ENCODE data around the gene COPZ1. TPM values are rescaled to one million over a fixed set of nuclear protein-coding genes. Genes with fewer than 3 reads are reported as not detected.

The COPZ1 gene
- total RNA-seq, 1 donor from 2014 or later = 130 TPM

DNA sequence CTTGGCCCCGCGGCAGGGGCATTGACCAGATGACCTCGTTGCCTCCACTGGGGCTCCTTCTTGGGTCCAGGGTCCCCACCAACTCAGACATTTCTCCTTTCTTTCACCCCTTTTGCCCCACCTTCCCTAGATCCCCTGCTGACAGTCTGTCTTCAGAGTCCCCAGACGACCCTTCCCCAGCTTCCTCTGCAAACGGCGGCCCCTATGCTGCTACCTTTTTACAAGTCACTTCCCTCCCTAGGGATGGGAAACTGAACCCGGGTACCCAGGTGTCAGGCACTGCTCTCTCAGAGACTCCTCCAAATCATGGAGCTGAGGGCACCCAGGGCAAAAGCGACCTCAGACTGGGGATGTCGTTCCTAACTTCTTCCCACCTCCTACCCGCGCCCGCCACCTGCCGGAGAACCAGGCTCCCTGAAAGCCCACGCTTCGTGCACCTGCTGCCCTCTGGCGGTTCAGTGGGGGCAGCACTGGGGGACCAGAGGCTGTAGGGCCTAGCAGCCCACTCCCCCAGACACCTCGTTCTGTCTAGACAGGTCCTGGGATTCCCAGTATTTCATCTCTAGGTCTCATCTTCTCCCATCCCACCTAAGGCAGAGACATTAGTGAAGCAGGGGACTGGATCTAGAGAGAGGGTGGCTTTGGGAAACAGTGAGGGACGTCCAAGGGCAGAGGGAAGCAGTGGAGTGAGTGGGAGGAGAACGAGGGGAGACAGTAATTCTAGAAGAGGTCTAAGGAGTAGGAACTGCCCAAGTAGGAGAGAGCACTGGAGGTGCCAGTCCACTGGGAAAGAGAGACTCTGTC lies 54.7 kb downstream of the COPZ1 start:
- peak overlapping the region; percentile 37 for H3K27ac Mint-ChIP-seq (ENCODE audit: unreplicated experiment)
- TF ChIP-seq, protein P1, sequence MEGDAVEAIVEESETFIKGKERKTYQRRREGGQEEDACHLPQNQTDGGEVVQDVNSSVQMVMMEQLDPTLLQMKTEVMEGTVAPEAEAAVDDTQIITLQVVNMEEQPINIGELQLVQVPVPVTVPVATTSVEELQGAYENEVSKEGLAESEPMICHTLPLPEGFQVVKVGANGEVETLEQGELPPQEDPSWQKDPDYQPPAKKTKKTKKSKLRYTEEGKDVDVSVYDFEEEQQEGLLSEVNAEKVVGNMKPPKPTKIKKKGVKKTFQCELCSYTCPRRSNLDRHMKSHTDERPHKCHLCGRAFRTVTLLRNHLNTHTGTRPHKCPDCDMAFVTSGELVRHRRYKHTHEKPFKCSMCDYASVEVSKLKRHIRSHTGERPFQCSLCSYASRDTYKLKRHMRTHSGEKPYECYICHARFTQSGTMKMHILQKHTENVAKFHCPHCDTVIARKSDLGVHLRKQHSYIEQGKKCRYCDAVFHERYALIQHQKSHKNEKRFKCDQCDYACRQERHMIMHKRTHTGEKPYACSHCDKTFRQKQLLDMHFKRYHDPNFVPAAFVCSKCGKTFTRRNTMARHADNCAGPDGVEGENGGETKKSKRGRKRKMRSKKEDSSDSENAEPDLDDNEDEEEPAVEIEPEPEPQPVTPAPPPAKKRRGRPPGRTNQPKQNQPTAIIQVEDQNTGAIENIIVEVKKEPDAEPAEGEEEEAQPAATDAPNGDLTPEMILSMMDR (IDR thresholded peaks at IDR 0.05; ENCODE audit: unreplicated experiment) = peak; percentile 96
- peaks cover 24% of the 10 kb centered on the region for H3K36me3 Mint-ChIP-seq (ENCODE audit: low read depth, unreplicated experiment)
- peaks cover 23% of the 10 kb centered on the region for H3K4me1 Mint-ChIP-seq (ENCODE audit: unreplicated experiment)
- peaks cover 12% of the 10 kb centered on the region for H3K27me3 Mint-ChIP-seq (ENCODE audit: unreplicated experiment)
- H3K9me3 Mint-ChIP-seq (ENCODE audit: unreplicated experiment) = no peaks in the 10 kb centered on the region
- peak overlapping the region; percentile 82 for H3K4me3 Mint-ChIP-seq (ENCODE audit: unreplicated experiment)
- peak; percentile 99 for DNase-seq (ENCODE audit: low spot score)

DNA sequence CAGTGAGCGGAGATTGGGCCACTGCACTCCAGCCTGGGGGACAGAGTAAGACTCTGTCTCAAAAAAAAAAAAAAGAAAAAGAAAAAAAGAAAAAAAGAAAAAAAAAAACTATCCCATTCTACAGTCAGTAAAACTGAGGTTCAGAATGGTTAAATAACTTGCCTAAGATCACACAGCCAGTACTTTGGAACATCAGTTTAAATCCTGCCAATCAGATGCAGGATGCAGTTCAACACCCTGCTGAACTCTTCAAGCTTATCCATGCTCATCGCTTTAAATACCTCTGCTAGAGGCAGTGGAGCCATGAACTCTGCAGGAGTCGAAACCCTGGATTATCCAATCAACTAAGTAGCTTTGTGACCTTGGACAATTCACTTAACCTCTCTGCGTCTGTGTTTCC lies 56.2 kb downstream of the COPZ1 start:
- Mint-ChIP-seq H3K4me3 (ENCODE audit: unreplicated experiment) (no peak overlapping the region), H3K27me3 (ENCODE audit: unreplicated experiment) (peaks cover 13% of the 10 kb centered on the region), H3K4me1 (ENCODE audit: unreplicated experiment) (peaks cover 28% of the 10 kb centered on the region), H3K27ac (ENCODE audit: unreplicated experiment) (no peak overlapping the region), H3K36me3 (ENCODE audit: low read depth, unreplicated experiment) (peaks cover 22% of the 10 kb centered on the region), H3K9me3 (ENCODE audit: unreplicated experiment) (no peaks in the 10 kb centered on the region)
- TF ChIP-seq, protein P1 (IDR thresholded peaks at IDR 0.05; ENCODE audit: unreplicated experiment) = no peak
- no peak for DNase-seq (ENCODE audit: low spot score)

DNA sequence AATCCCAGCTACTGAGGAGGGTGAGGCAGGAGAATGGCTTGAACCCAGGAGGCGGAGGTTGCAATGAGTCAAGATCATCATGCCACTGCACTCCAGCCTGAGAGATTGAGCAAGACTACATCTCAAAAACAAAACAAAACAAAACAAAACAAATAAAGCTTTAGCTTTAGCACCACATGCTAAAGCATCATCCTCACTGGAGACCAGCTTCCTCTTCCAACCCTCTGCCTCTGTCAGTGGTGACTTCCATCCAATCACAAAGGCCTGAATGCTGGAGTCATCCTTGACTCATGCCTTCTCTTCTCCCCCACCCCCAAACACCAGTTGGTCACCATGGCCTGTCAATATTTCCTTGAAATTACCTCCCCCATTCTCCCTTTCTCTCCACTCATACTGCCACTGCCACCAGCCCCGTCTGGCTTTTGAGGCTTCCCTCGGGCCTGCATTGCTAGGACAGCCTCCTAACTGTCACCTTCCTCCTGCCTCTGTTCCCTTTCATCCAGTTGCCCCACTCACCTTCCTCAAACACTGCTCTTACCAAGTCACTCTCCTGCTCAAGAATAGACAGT lies 58.2 kb downstream of the COPZ1 start:
- H3K4me3 Mint-ChIP-seq (ENCODE audit: unreplicated experiment) = no peak overlapping the region
- DNase-seq (ENCODE audit: low spot score) = no peak
- peaks cover 37% of the 10 kb centered on the region for H3K4me1 Mint-ChIP-seq (ENCODE audit: unreplicated experiment)
- peaks cover 12% of the 10 kb centered on the region for H3K27me3 Mint-ChIP-seq (ENCODE audit: unreplicated experiment)
- H3K9me3 Mint-ChIP-seq (ENCODE audit: unreplicated experiment) = no peaks in the 10 kb centered on the region
- TF ChIP-seq, protein P1 (IDR thresholded peaks at IDR 0.05; ENCODE audit: unreplicated experiment) = no peak
- peaks cover 5% of the 10 kb centered on the region for H3K36me3 Mint-ChIP-seq (ENCODE audit: low read depth, unreplicated experiment)
- H3K27ac Mint-ChIP-seq (ENCODE audit: unreplicated experiment) = no peak overlapping the region

DNA sequence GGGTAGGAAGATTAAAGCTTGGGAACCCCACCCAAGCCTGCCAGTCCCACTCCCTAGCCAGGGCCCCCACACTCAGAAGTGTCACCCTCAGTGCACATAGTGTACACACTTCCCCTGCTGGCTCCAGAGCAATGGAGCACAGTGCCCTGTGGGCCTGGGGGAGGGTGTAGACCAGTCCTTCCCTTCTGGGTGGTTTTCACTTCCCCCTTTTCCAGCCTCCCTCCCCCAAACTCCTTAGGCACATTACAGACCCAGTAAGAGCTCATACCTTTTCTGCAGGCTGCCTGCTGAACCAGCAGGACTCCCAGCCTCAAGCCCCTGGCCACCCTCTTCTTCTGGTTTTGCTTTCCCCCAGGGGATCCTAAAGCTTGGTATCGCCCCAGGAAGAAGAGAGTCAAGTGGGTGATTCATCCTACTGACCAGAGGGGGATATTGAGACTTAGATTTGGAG lies 59.7 kb downstream of the COPZ1 start, which contains the start of gene ZNF385A:
ZNF385A (minus strand) TSS at position 143 of the 451 bp plus-strand sequence. CDS start 219 bp downstream, outside the sequence.
- TF ChIP-seq, protein P1 (IDR thresholded peaks at IDR 0.05; ENCODE audit: unreplicated experiment) = no peak
- Mint-ChIP-seq H3K27ac (ENCODE audit: unreplicated experiment) (no peak within 1 kb of the TSS), H3K9me3 (ENCODE audit: unreplicated experiment) (no peaks in the 10 kb centered on the region), H3K27me3 (ENCODE audit: unreplicated experiment) (peaks cover 11% of the 10 kb centered on the region), H3K4me3 (ENCODE audit: unreplicated experiment) (no peak within 1 kb of the TSS), H3K36me3 (ENCODE audit: low read depth, unreplicated experiment) (peaks cover 5% of the 10 kb centered on the region), H3K4me1 (ENCODE audit: unreplicated experiment) (peaks cover 33% of the 10 kb centered on the region)
- DNase-seq (ENCODE audit: low spot score) = no peak
